ENCODE measurements around the gene TMIGD3. TPM values are rescaled to one million over a fixed set of nuclear protein-coding genes. Genes with fewer than 3 reads are reported as not detected.

TMIGD3 gene
- total RNA-seq, 1 experiment from 2014 or later = not detected

DNA sequence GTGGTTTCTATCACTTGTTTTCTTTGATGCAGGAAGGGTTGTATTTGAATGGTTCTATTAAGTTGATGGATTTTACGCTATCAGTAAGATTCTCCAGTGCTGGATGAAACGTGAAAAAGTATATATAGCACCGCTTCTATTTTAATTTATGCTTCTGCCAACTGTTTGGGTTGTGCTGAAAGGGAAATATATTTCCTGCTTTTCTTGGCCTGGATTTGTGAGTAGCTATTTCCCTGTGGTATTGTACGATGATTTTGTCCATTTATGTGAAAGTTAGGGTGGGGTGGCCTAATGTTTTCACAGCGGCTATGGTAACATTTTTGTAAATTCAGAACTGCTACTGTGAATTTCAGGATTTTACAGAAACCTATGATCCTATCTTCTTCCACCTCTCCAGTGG is 29.3 kb downstream of the TMIGD3 start:
- no peaks in the 10 kb centered on the region for H3K9me3 ChIP-seq (ENCODE audit: low read length)
- no peak overlapping the region for H3K9ac ChIP-seq (ENCODE audit: low read length)
- no peak overlapping the region for H3K27ac ChIP-seq (ENCODE audit: low read length)
- BruUV-seq (replicated peaks) = no TSS peak
- POLR2A ChIA-PET (ENCODE audit: unreplicated experiment) = no interaction called here
- no peaks in the 10 kb centered on the region for H3K4me1 ChIP-seq (ENCODE audit: insufficient read depth, low read length)
- DNase-seq (no peak), ATAC-seq (no peak)
- H2AFZ ChIP-seq (ENCODE audit: low read length) = no peak overlapping the region
- H3K9me2 ChIP-seq (replicated peaks; ENCODE audit: low read length) = no peaks in the 10 kb centered on the region
- intact Hi-C loops (cut with micrococcal nuclease) = no loop called here
- H3K27me3 ChIP-seq (ENCODE audit: low read length) = no peaks in the 10 kb centered on the region
- H3F3A ChIP-seq (ENCODE audit: low read length, unreplicated experiment) = no peaks in the 10 kb centered on the region
- H3K36me3 ChIP-seq (ENCODE audit: low read depth, low read length) = peaks cover 6% of the 10 kb centered on the region
- H4K20me1 ChIP-seq (ENCODE audit: low read length) = no peaks in the 10 kb centered on the region
- TF ChIP-seq EZH2phosphoT487 (IDR thresholded peaks at IDR 0.05; ENCODE audit: borderline replicate concordance, low read length) (no peak), EZH2 (IDR thresholded peaks at IDR 0.05; ENCODE audit: low read length, unreplicated experiment) (no peak)
- TF ChIP-seq, protein P1, sequence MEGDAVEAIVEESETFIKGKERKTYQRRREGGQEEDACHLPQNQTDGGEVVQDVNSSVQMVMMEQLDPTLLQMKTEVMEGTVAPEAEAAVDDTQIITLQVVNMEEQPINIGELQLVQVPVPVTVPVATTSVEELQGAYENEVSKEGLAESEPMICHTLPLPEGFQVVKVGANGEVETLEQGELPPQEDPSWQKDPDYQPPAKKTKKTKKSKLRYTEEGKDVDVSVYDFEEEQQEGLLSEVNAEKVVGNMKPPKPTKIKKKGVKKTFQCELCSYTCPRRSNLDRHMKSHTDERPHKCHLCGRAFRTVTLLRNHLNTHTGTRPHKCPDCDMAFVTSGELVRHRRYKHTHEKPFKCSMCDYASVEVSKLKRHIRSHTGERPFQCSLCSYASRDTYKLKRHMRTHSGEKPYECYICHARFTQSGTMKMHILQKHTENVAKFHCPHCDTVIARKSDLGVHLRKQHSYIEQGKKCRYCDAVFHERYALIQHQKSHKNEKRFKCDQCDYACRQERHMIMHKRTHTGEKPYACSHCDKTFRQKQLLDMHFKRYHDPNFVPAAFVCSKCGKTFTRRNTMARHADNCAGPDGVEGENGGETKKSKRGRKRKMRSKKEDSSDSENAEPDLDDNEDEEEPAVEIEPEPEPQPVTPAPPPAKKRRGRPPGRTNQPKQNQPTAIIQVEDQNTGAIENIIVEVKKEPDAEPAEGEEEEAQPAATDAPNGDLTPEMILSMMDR (conservative IDR thresholded peaks at IDR 0.05; ENCODE audit: low read depth, low read length) = no peak
- CTCF ChIA-PET = no interaction called here
- H3K4me3 ChIP-seq (ENCODE audit: low read length) = no peak overlapping the region
- H3K4me2 ChIP-seq (ENCODE audit: low read length) = no peak overlapping the region
- no peaks in the 10 kb centered on the region for H3K79me2 ChIP-seq (ENCODE audit: low read length)

DNA sequence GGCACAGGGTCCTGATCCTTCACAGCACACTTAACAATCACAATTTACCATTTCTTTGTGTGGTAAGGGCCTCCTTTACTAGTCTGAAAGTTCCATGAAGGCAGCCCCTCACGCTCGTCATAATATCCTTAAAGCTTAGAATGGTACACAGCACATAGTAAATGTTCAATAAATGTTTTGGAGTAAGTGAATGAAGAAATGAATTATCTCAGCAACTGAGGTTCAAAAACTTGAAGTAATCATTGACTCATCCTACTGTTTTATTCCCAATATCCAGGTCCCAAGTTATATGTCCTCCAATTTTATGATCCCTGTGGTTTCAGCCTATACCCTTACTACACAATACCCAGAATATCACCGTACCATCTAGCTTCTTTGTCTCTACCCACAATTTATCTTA is 31.9 kb downstream of the TMIGD3 start:
- CTCF ChIA-PET = no interaction called here
- H3K9me3 ChIP-seq (ENCODE audit: low read length) = no peaks in the 10 kb centered on the region
- no peaks in the 10 kb centered on the region for H3K9me2 ChIP-seq (replicated peaks; ENCODE audit: low read length)
- no peaks in the 10 kb centered on the region for H3K4me1 ChIP-seq (ENCODE audit: insufficient read depth, low read length)
- ATAC-seq (no peak), DNase-seq (no peak)
- no peaks in the 10 kb centered on the region for H3K79me2 ChIP-seq (ENCODE audit: low read length)
- no peak overlapping the region for H3K9ac ChIP-seq (ENCODE audit: low read length)
- POLR2A ChIA-PET (ENCODE audit: unreplicated experiment) = no interaction called here
- no peaks in the 10 kb centered on the region for H3K27me3 ChIP-seq (ENCODE audit: low read length)
- H3K36me3 ChIP-seq (ENCODE audit: low read depth, low read length) = peaks cover 15% of the 10 kb centered on the region
- no peak overlapping the region for H3K4me2 ChIP-seq (ENCODE audit: low read length)
- BruUV-seq (replicated peaks) = no TSS peak
- intact Hi-C loops (cut with micrococcal nuclease) = no loop called here
- H3F3A ChIP-seq (ENCODE audit: low read length, unreplicated experiment) = no peaks in the 10 kb centered on the region
- H4K20me1 ChIP-seq (ENCODE audit: low read length) = no peaks in the 10 kb centered on the region
- no peak overlapping the region for H3K27ac ChIP-seq (ENCODE audit: low read length)
- H2AFZ ChIP-seq (ENCODE audit: low read length) = no peak overlapping the region
- no peak overlapping the region for H3K4me3 ChIP-seq (ENCODE audit: low read length)
- TF ChIP-seq EZH2 (IDR thresholded peaks at IDR 0.05; ENCODE audit: low read length, unreplicated experiment) (no peak), EZH2phosphoT487 (IDR thresholded peaks at IDR 0.05; ENCODE audit: borderline replicate concordance, low read length) (no peak)
- TF ChIP-seq, protein P1 (conservative IDR thresholded peaks at IDR 0.05; ENCODE audit: low read depth, low read length) = no peak

DNA sequence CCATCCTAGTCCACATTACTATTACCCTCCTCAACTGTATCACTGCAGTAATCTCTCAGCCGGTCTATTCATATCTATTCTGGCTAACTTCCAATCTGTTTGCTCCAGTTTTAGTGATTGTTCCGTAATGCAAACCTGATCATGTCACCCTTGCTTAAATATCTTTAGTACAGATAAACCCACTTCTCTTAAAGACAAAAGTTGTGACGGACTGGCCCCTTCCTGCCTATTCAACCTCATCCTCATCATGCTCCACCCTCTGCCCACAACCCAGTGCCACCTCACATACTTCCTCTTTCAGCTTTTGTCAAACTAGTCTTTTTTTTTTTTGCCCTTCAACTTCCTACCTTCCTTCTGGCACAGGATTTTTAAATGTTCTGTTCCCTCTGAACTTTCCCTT is 32.4 kb downstream of the TMIGD3 start:
- ATAC-seq (no peak), DNase-seq (no peak)
- no peak overlapping the region for H3K27ac ChIP-seq (ENCODE audit: low read length)
- H2AFZ ChIP-seq (ENCODE audit: low read length) = no peak overlapping the region
- H3K36me3 ChIP-seq (ENCODE audit: low read depth, low read length) = peaks cover 15% of the 10 kb centered on the region
- no peaks in the 10 kb centered on the region for H3K9me3 ChIP-seq (ENCODE audit: low read length)
- TF ChIP-seq EZH2phosphoT487 (IDR thresholded peaks at IDR 0.05; ENCODE audit: borderline replicate concordance, low read length) (no peak), EZH2 (IDR thresholded peaks at IDR 0.05; ENCODE audit: low read length, unreplicated experiment) (no peak)
- TF ChIP-seq, protein P1 (conservative IDR thresholded peaks at IDR 0.05; ENCODE audit: low read depth, low read length) = no peak
- no peaks in the 10 kb centered on the region for H3K9me2 ChIP-seq (replicated peaks; ENCODE audit: low read length)
- no peak overlapping the region for H3K4me2 ChIP-seq (ENCODE audit: low read length)
- H4K20me1 ChIP-seq (ENCODE audit: low read length) = no peaks in the 10 kb centered on the region
- no peaks in the 10 kb centered on the region for H3K27me3 ChIP-seq (ENCODE audit: low read length)
- H3K4me3 ChIP-seq (ENCODE audit: low read length) = no peak overlapping the region
- no peaks in the 10 kb centered on the region for H3K4me1 ChIP-seq (ENCODE audit: insufficient read depth, low read length)
- ChIA-PET CTCF (no interaction called here), POLR2A (ENCODE audit: unreplicated experiment) (no interaction called here)
- no peaks in the 10 kb centered on the region for H3K79me2 ChIP-seq (ENCODE audit: low read length)
- no peaks in the 10 kb centered on the region for H3F3A ChIP-seq (ENCODE audit: low read length, unreplicated experiment)
- H3K9ac ChIP-seq (ENCODE audit: low read length) = no peak overlapping the region
- intact Hi-C loops (cut with micrococcal nuclease) = no loop called here
- BruUV-seq (replicated peaks) = no TSS peak

Measured in PC-3 (cell line).